NCI-H748 treated with DMSO at 0.1 percent for 48 hours (cell line): Measurements from ENCODE around the gene WWTR1.

ENCODE experiments used
- DNase-seq: peaks from one replicate; lab custom pipeline; 2025; lab: John Stamatoyannopoulos, UW

The WWTR1 gene

GRCh38 chr3:149657926-149658743 is at the start of gene WWTR1:
WWTR1 (minus strand) TSS chr3:149658025; CDS start chr3:149657306, 719 bp downstream.
- peak; percentile 45 for DNase-seq

- DNase-seq: no peak
Measured at GRCh38 chr3:149706905-149707304, 49.1 kb upstream of the WWTR1 start.

GRCh38 chr3:149705416-149705815 is 47.6 kb upstream of the WWTR1 start:
- no peak for DNase-seq

GRCh38 chr3:149703466-149703865 is 45.6 kb upstream of the WWTR1 start:
- DNase-seq: no peak

GRCh38 chr3:149702691-149703441 is 45.0 kb upstream of the WWTR1 start:
- no peak for DNase-seq

- no peak for DNase-seq
Measured at GRCh38 chr3:149701977-149702350, 44.1 kb upstream of the WWTR1 start.

GRCh38 chr3:149701206-149701976 is 43.6 kb upstream of the WWTR1 start:
- DNase-seq: no peak

GRCh38 chr3:149688122-149688757 is 30.4 kb upstream of the WWTR1 start:
- DNase-seq: no peak

GRCh38 chr3:149686996-149687395 is 29.2 kb upstream of the WWTR1 start:
- no peak for DNase-seq

- DNase-seq: no peak
Measured at GRCh38 chr3:149678351-149678950, 20.6 kb upstream of the WWTR1 start.

GRCh38 chr3:149673393-149673792 is 15.6 kb upstream of the WWTR1 start:
- no peak for DNase-seq

- no peak for DNase-seq
Measured at GRCh38 chr3:149670742-149671492, 13.1 kb upstream of the WWTR1 start.

GRCh38 chr3:149667576-149667975 is 9.8 kb upstream of the WWTR1 start:
- DNase-seq: no peak

GRCh38 chr3:149663966-149664365 is 6.1 kb upstream of the WWTR1 start:
- no peak for DNase-seq

- DNase-seq: no peak
Measured at GRCh38 chr3:149662240-149662887, 4.5 kb upstream of the WWTR1 start.

GRCh38 chr3:149660462-149660861 is 2.6 kb upstream of the WWTR1 start:
- DNase-seq: no peak

- DNase-seq: no peak
Measured at GRCh38 chr3:149658744-149659497, 1.1 kb upstream of the WWTR1 start.

- DNase-seq: no peak
Measured at GRCh38 chr3:149657321-149657925, 402 bp downstream of the WWTR1 start.
